LNCAP (cell line): Measurements from ENCODE around the gene ADGRD1.

Experiments used
- TF ChIP-seq, protein P1 (sequence below): fragments of 450-650 bp; IDR thresholded peaks from 2 replicates; pipeline ENCODE4 v1.5.1; 2017; ENCODE audit warnings: mild to moderate bottlenecking

Gene ADGRD1

DNA sequence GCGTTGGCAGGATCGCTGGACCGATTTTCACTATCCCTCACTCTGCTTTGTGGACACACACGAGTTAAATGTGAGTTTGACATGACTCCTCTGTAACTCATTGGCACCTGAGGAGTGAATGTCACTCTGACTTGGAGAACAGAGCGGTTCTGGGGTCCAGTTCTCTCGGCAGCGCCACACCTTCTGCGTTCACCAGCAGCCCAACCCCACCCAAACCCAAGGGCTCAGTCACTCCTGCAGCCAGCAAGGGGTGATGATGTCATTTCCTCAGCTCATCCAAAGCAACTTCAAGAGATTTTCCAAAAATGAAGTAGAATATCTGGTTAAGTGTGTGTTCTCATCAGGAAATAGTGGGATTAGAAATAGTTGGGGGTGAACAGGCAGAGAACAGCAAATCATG, 36.3 kb downstream of the ADGRD1 start:
- TF ChIP-seq, protein P1, sequence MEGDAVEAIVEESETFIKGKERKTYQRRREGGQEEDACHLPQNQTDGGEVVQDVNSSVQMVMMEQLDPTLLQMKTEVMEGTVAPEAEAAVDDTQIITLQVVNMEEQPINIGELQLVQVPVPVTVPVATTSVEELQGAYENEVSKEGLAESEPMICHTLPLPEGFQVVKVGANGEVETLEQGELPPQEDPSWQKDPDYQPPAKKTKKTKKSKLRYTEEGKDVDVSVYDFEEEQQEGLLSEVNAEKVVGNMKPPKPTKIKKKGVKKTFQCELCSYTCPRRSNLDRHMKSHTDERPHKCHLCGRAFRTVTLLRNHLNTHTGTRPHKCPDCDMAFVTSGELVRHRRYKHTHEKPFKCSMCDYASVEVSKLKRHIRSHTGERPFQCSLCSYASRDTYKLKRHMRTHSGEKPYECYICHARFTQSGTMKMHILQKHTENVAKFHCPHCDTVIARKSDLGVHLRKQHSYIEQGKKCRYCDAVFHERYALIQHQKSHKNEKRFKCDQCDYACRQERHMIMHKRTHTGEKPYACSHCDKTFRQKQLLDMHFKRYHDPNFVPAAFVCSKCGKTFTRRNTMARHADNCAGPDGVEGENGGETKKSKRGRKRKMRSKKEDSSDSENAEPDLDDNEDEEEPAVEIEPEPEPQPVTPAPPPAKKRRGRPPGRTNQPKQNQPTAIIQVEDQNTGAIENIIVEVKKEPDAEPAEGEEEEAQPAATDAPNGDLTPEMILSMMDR, result no peak

DNA sequence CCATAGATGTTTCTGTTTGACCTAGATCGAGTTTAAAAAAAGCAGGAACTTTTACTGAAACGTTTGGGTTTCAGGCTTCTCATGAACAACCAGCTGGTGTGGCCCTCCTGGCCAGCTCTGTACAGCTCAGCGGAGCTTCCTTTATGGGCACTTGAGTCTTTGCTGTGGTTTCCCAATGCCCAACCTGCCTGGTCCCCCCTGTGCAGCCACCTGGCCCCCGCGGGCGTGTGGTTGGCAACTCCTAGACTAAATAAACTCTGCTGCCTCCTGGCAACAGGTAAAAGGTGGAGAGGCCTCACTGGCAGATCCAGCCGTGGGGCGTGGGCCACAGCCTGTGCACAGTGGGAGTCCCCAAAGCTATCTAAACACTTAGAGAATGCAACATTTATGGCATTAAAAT, 38.7 kb downstream of the ADGRD1 start:
- TF ChIP-seq, protein P1, result no peak

DNA sequence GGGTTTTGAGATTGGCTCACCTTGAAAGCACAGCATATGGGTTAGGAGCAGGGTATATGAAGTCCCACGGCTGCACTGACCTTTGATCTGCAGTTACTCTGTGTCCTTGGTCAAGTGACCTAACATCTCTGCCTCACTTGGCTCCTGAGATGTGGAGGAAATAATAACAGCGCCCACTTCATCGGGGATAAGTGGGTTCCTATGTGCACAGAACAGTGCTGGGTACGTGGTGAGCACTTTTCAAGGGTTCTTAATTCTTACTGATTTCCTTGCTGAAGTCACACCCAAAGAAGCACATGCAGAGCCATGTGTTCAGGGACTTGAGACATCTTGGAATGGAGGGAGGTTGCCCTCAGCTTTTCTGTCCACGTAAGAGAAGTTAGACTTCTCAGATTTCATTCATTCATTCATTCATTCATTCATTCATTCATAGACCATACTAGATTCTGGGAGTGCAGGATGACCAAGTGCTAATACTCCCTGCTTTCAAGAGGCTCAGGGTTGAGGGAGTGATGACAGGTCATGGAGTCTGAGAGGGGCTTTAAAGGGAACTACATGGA, 39.4 kb downstream of the ADGRD1 start:
- TF ChIP-seq, protein P1, result no peak

DNA sequence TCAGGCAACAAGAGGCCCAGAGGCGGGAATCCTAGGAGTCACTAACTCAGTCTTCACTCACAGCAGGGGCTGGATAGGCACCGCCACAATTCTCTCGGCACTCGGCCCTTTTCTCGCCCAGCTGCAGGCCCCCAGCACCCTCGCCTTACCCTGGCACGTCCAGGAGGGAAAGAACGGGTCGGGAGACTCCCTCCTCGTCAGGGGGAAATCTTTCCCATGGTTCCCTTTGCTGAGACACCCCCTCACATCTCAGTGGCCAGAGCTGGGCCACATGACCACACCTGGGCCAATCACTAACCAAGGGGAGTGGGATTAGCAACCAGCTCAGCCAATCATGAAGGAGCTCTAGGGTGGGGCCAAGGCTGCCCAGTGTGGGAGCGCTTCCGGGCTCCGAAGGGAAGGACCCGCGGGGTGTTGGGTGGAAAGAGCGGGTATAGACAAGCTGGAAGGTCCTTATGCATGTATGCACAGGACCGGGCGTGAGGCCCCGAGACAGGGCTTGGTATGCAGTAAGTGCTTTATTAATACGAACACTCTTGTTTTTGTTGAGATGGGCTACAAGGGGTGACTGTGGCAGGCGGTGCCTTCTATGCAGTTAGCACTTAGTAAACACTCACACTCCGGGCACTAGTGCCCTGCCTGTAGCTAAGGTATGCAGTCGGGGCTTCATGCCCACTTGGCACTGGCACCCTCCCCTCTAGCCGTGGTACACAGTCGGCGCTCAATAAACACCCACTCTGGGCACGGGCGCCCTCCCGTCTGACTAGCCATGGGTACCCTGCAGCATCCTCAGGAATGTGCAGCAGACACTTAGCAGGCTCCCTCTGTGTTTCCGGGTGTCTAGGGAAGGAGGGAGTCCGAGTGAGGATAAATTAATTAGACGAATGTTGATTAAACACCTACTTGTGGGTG, 40.3 kb downstream of the ADGRD1 start:
- TF ChIP-seq, protein P1, result no peak

DNA sequence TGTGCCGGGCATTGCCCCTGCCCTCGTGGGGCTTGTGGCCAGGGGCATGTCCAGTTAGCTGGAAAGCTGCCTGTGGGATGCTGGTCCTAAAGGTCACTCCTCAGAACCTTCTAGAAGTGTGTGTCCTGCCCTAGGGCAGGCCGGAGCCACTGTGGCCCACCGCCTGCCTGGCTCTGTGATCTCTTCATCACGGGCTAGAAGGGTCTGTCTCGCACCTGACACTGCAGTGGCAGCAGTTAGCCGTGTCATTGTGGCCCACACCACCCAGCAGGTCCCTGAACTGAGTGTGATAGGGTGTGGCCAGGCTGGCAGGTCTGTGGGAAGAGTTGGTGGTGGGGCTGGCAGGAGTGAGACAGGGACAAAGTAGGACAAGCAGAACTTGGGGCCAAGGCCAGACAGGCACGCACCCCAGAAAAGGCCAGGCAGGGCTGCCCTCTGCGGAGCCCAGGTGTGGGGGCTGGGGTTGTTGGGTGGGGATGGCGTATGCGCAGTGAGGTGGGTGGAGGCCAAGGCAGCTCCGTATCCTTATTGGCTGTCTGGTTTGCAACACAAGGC, 41.2 kb downstream of the ADGRD1 start:
- TF ChIP-seq, protein P1, result no peak

DNA sequence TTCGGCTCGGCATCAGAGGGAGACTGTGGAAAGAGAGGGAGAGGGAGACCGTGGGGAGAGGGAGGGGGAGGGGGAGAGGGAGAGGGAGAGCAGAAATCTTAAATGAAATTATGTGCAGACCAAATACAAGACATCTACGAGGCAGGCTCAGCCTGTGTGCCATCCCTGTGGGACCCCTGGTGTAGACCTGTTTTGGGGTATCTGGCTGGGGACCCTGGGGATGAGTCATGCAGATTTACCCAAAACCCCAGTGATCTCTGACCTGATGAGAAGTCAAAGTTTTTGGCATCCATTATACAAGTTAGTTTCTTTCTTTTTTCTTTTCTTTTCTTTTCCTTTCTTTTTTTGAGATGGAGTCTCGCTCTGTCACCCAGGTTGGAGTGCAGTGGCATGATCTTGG, 44.4 kb downstream of the ADGRD1 start:
- TF ChIP-seq, protein P1, result no peak

DNA sequence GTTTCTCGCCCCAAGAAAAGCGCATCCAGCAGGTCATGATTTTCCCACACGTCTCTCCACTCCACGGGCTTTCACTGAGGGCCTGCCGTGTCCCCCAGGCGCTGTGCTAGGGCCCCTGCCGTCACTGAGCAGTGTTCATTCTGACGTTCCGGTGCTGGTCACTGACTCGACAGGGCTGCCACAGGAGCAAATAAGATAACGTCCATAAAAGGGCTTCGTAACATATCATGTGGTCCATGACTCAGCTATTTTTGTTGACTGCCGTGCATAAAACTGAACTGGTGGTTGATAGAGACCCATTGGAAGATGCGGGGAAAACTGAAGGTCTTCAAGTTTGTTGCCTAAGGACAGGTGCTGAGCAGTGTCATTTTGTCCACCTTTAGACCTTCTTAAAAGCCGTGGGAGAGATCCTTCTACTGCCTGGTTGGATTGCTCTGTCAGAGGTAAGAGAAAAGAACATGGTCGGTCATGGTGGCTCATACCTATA, 46.3 kb downstream of the ADGRD1 start:
- TF ChIP-seq, protein P1, result no peak
